Endothelial cell of umbilical vein (primary cell): ENCODE results near the gene FKBP6.

ENCODE experiments used
- EZH2 ChIP-seq: IDR thresholded peaks from 2 replicates; pipeline ENCODE4 v1.6.1; 2012; ENCODE audit warnings: borderline replicate concordance, low read depth, mild to moderate bottlenecking, moderate library complexity, low read length, inconsistent platforms; ENCODE audit not compliant: severe bottlenecking
- GATA2 ChIP-seq: IDR thresholded peaks from 2 replicates; pipeline ENCODE4 v1.7.0; 2011; ENCODE audit warnings: low read depth, mild to moderate bottlenecking, moderate library complexity, mixed read lengths, low read length; ENCODE audit not compliant: insufficient read length, insufficient read depth
- JUN ChIP-seq: IDR thresholded peaks from 2 replicates; pipeline ENCODE4 v1.6.1; 2011; ENCODE audit warnings: borderline replicate concordance, low read depth; ENCODE audit not compliant: insufficient read length, insufficient read depth
- POLR2A ChIP-seq: IDR thresholded peaks from 2 replicates; pipeline ENCODE4 v1.6.1; 2012; ENCODE audit warnings: low read depth, mild to moderate bottlenecking, control low read depth, low read length
- POLR2AphosphoS5 ChIP-seq: IDR thresholded peaks from 2 replicates; pipeline ENCODE4 v1.6.1; 2012; ENCODE audit warnings: low read depth, mild to moderate bottlenecking, control low read depth, low read length, moderate library complexity; ENCODE audit not compliant: insufficient read depth
- TF ChIP-seq, protein P1 (sequence below): IDR thresholded peaks from 2 replicates; pipeline ENCODE4 v1.6.1; 2011; ENCODE audit not compliant: insufficient read depth, insufficient read length
- TF ChIP-seq, protein P2 (sequence below), 2 donors: IDR thresholded peaks; 1 replicate in 1 of 2; 2 replicates in 1 of 2; pipeline ENCODE4 v1.5.1; 2011; ENCODE audit warnings: low read length in 2 of 2, mild to moderate bottlenecking in 2 of 2, moderate library complexity in 2 of 2, control low read depth in 1 of 2, inconsistent platforms in 1 of 2, low read depth in 1 of 2; ENCODE audit not compliant: insufficient read depth in 1 of 2; ENCODE audit errors: extremely low read depth in 1 of 2

- TF ChIP-seq EZH2 (no peak), POLR2A (no peak), POLR2AphosphoS5 (no peak), JUN (no peak), GATA2 (no peak)
- TF ChIP-seq, protein P1, sequence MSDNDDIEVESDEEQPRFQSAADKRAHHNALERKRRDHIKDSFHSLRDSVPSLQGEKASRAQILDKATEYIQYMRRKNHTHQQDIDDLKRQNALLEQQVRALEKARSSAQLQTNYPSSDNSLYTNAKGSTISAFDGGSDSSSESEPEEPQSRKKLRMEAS = no peak
- TF ChIP-seq, protein P2, sequence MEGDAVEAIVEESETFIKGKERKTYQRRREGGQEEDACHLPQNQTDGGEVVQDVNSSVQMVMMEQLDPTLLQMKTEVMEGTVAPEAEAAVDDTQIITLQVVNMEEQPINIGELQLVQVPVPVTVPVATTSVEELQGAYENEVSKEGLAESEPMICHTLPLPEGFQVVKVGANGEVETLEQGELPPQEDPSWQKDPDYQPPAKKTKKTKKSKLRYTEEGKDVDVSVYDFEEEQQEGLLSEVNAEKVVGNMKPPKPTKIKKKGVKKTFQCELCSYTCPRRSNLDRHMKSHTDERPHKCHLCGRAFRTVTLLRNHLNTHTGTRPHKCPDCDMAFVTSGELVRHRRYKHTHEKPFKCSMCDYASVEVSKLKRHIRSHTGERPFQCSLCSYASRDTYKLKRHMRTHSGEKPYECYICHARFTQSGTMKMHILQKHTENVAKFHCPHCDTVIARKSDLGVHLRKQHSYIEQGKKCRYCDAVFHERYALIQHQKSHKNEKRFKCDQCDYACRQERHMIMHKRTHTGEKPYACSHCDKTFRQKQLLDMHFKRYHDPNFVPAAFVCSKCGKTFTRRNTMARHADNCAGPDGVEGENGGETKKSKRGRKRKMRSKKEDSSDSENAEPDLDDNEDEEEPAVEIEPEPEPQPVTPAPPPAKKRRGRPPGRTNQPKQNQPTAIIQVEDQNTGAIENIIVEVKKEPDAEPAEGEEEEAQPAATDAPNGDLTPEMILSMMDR (IDR thresholded peaks at IDR 0.05; ENCODE audit: extremely low read depth in 1 of 2, insufficient read depth in 1 of 2, low read depth in 1 of 2, low read length in 2 of 2) = no peak
These were observed 59.4 kb downstream of the FKBP6 start for GRCh38 chr7:73387221-73387828.
